K562 (cell line): ENCODE data around the gene RFPL2. TPM values are rescaled to one million over a fixed set of nuclear protein-coding genes. Genes with fewer than 3 reads are reported as not detected.

Experiments
- ATAC-seq: fragments of 200-7000 bp; cut with Tn5 transposase; 3 replicates; pipeline ENCODE4 v1.9.1; 2020; ENCODE audit warnings: moderate library complexity
- BruUV-seq: library from RNA; stranded (reverse); fragments of 400-500 nt; replicated peaks from 2 replicates; lab custom pipeline; 2021; lab: Mats Ljungman, UMichigan
- CTCF ChIA-PET: fragments of 300-600 bp; formaldehyde crosslinking; extraction: SDS; loops from one replicate; lab custom pipeline; 2021; ENCODE audit warnings: low intra/inter-chr PET ratio; lab: Yijun Ruan, JAX
- POLR2A ChIA-PET: fragments of 300-600, 350-650 bp; sonication (Branson Sonifier 250); formaldehyde crosslinking; extraction: SDS; loops from one replicate; lab custom pipeline; 2021; ENCODE audit warnings: antibody characterized with exemption, inconsistent platforms; lab: Yijun Ruan, JAX
- DNase-seq, 4 experiments: peaks; one replicate each; pipeline versions ENCODE4 v3.0.0 to v3.0.0-alpha.2; 2011 to 2018; ENCODE audit warnings: low spot score in 3 of 4, mixed read lengths in 3 of 4; ENCODE audit errors: extremely low read depth in 1 of 4
- FAIRE-seq: peaks from 2 replicates; lab custom pipeline; 2011; peaks lifted over from hg19 to GRCh38; lab: Jason Lieb, UNC
- H2AFZ ChIP-seq: 2 replicates; pipeline ENCODE4 v1.6.0; 2011; ENCODE audit warnings: low read depth, low read length, control low read depth, inconsistent platforms
- H3K27ac ChIP-seq: fragments of 200-600 bp; 3 replicates; pipeline ENCODE4 v1.8.0; 2011; ENCODE audit warnings: low read depth, mild to moderate bottlenecking, control low read depth, inconsistent platforms, low read length, moderate library complexity, mixed read lengths; ENCODE audit errors: extremely low read depth
- H3K27me3 ChIP-seq, 2 experiments: fragments of 300-600 bp in 1 of 2; 2 replicates in 1 of 2; 3 replicates in 1 of 2; pipeline versions ENCODE4 v1.6.0 to v1.8.0; 2011; ENCODE audit warnings: inconsistent platforms in 2 of 2, low read length in 2 of 2, mild to moderate bottlenecking in 1 of 2, mixed read lengths in 1 of 2, moderate library complexity in 1 of 2; ENCODE audit not compliant: control insufficient read depth in 2 of 2, insufficient read depth in 2 of 2
- H3K36me3 ChIP-seq: fragments of 300-600 bp; 3 replicates; pipeline ENCODE4 v1.8.0; 2011; ENCODE audit warnings: mild to moderate bottlenecking, low read length, inconsistent platforms; ENCODE audit not compliant: control insufficient read depth, insufficient read depth
- H3K4me1 ChIP-seq, 2 experiments: fragments of 200-600 bp in 1 of 2; replicated peaks in 1 of 2; 2 replicates in 1 of 2; 3 replicates in 1 of 2; pipeline versions ENCODE4 v1.5.1 to v1.8.0; 2011; ENCODE audit warnings: inconsistent platforms in 2 of 2, low read length in 2 of 2, mild to moderate bottlenecking in 1 of 2, mixed read lengths in 1 of 2, moderate library complexity in 1 of 2; ENCODE audit not compliant: control insufficient read depth in 2 of 2, insufficient read depth in 2 of 2
- H3K4me2 ChIP-seq: 2 replicates; pipeline ENCODE4 v1.6.1; 2011; ENCODE audit warnings: low read length, control low read depth, inconsistent platforms, mixed read lengths; ENCODE audit not compliant: insufficient read depth
- H3K4me3 ChIP-seq: fragments of 200-600 bp; sonication (generic), shearing (Covaris generic); 2 replicates; pipeline ENCODE4 v1.5.1; 2016; ENCODE audit warnings: control low read depth, inconsistent platforms
- H3K79me2 ChIP-seq: fragments of 200-600 bp; 3 replicates; pipeline ENCODE4 v1.8.0; 2011; ENCODE audit warnings: low read length, inconsistent platforms; ENCODE audit not compliant: control insufficient read depth, insufficient read depth
- H3K9ac ChIP-seq, 2 experiments: 2 replicates each; pipeline versions ENCODE4 v1.6.0 to v1.6.1; 2011; ENCODE audit warnings: low read depth in 2 of 2, low read length in 2 of 2, control low read depth in 1 of 2, inconsistent platforms in 1 of 2, mild to moderate bottlenecking in 1 of 2, mixed read lengths in 1 of 2; ENCODE audit not compliant: insufficient read depth in 1 of 2
- H3K9me1 ChIP-seq: one replicate; pipeline ENCODE4 v1.6.0; 2011; ENCODE audit warnings: inconsistent platforms, mild to moderate bottlenecking, low read length, moderate library complexity; ENCODE audit not compliant: control insufficient read depth, insufficient read depth
- H3K9me3 ChIP-seq: replicated peaks from 2 replicates; pipeline ENCODE4 v1.5.1; 2011; ENCODE audit warnings: low read depth, low read length, inconsistent platforms; ENCODE audit not compliant: control insufficient read depth, insufficient read depth
- H4K20me1 ChIP-seq: replicated peaks from 2 replicates; pipeline ENCODE4 v1.6.1; 2011; ENCODE audit warnings: low read length, inconsistent platforms, mixed read lengths; ENCODE audit not compliant: control insufficient read depth, insufficient read depth
- BHLHE40 ChIP-seq: IDR thresholded peaks from 2 replicates; pipeline ENCODE4 v1.6.1; 2011; ENCODE audit warnings: low read length, improper control_type of control experiment
- EP300 ChIP-seq: IDR thresholded peaks from 2 replicates; pipeline ENCODE4 v1.6.1; 2012; ENCODE audit warnings: low read length, improper control_type of control experiment
- FOXK1 ChIP-seq: sonication (generic); formaldehyde crosslinking; IDR thresholded peaks from 2 replicates; pipeline ENCODE4 v1.8.0; 2022; ENCODE audit warnings: missing genetic modification reagents, mild to moderate bottlenecking, borderline replicate concordance
- HOMEZ ChIP-seq: fragments of 250-450 bp; sonication (Bioruptor Pico); IDR thresholded peaks from 2 replicates; pipeline ENCODE4 v1.4.0; 2020; ENCODE audit warnings: mild to moderate bottlenecking, moderate library complexity
- KDM2B ChIP-seq: fragments of 250-450 bp; sonication (Bioruptor Pico); IDR thresholded peaks from 2 replicates; pipeline ENCODE4 v1.8.0; 2021; ENCODE audit warnings: mild to moderate bottlenecking, moderate library complexity
- MTA2 ChIP-seq: fragments of 450-650 bp; IDR thresholded peaks from 2 replicates; pipeline ENCODE4 v1.6.1; 2016; ENCODE audit warnings: low read depth
- NFIX ChIP-seq: fragments of 250-450 bp; sonication (Bioruptor Pico); IDR thresholded peaks from 2 replicates; pipeline ENCODE4 v1.4.0; 2020; ENCODE audit warnings: low read depth, mild to moderate bottlenecking, moderate library complexity
- PURB ChIP-seq: sonication (generic); formaldehyde crosslinking; IDR thresholded peaks from 2 replicates; pipeline ENCODE4 v1.9.0; 2021; ENCODE audit warnings: low read depth, mild to moderate bottlenecking, missing genetic modification reagents
- ZBTB9 ChIP-seq: fragments of 450-650 bp; formaldehyde crosslinking; IDR thresholded peaks from 2 replicates; pipeline ENCODE4 v1.4.0; 2020; ENCODE audit warnings: mild to moderate bottlenecking, moderate library complexity
- ZNF586 ChIP-seq: fragments of 450-650 bp; formaldehyde crosslinking; conservative IDR thresholded peaks from 2 replicates; pipeline ENCODE4 v1.4.0; 2020; ENCODE audit warnings: mild to moderate bottlenecking, moderate library complexity
- ZNF717 ChIP-seq: fragments of 250-450 bp; sonication (Bioruptor Pico); IDR thresholded peaks from 2 replicates; pipeline ENCODE4 v1.5.0; 2021
- WGBS: fragments of 100-300 bp; shearing (Covaris generic); methylation state at CpG from one replicate; pipeline ENCODE4 v1.1.6; 2016; ENCODE audit warnings: low coverage, mixed read lengths; ENCODE audit not compliant: insufficient coverage; ENCODE audit errors: missing lambda C conversion rate; 5-methylcytosine and 5-hydroxymethylcytosine counted together
- in situ Hi-C: fragments of 300-500 bp; cut with MboI; formaldehyde crosslinking; loops from 4 replicates; pipeline ENCODE4 v1.15.0; 2018; ENCODE audit warnings: inconsistent platforms, mixed read lengths
- intact Hi-C: fragments of 100-400 bp; cut with micrococcal nuclease; formaldehyde crosslinking; loops from 2 replicates; pipeline ENCODE4 v1.14.2; 2022
- polyA plus RNA-seq, 8 experiments: library from polyadenylated mRNA; depleted of rRNA in 4 of 8; stranded (reverse) in 5 of 8; unstranded in 3 of 8; fragments of >200 nt; fragmentation: Nextera tagmentation in 2 of 8; fragmentation: Illumina TruSeq in 1 of 8; extraction: Ambion mirVana in 2 of 8; extraction: Trizol in 1 of 8; gene quantifications; 2 replicates each; pipeline versions ENCODE4 v1.2.1 to v1.2.3, GENCODE V29; 2011 to 2014; ENCODE audit warnings: inconsistent platforms in 1 of 8, missing spikeins in 1 of 8
- total RNA-seq, 7 experiments: library from RNA; depleted of rRNA in 6 of 7; stranded (reverse); fragments of >200 nt in 6 of 7; fragmentation: Illumina TruSeq in 2 of 7; extraction: Trizol in 2 of 7; gene quantifications; 2 replicates each; pipeline versions ENCODE4 v1.2.1 to v1.2.3, GENCODE V29; 2011 to 2021; ENCODE audit warnings: low replicate concordance in 1 of 7
- TF ChIP-seq, protein P1 (sequence below): fragments of 250-450 bp; sonication (Bioruptor Pico); IDR thresholded peaks from 2 replicates; pipeline ENCODE4 v1.8.0; 2022; ENCODE audit warnings: inconsistent platforms, mild to moderate bottlenecking, moderate library complexity, borderline replicate concordance

Gene RFPL2
- total and polyA plus RNA-seq, 9 of the 15 experiments (the other 6 are each of a cell fraction or from before 2014, with no cell fraction given): not detected

DNA sequence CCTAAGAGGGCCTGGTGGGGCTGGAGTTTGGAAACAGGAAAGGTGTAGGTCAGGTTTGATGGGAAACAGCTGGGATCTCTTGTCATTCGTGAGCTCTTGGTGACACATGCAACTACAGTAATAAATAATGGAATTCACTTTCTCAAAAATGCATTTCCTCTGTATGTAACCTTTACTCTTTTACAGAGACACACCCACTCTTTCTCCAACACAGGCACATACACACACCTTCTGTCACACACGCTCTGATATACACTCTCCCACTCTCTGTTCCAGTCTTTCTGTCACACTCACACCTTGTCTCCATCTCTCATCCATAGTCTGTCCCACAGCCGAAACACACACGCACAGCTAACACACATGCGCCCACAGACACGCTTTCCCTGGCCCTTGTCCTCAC lies 39.2 kb downstream of the RFPL2 start:
- no peak overlapping the region for H3K4me3 ChIP-seq
- FAIRE-seq (no peak), DNase-seq (no peak), ATAC-seq (no peak)
- no peak overlapping the region for H3K4me2 ChIP-seq
- no peaks in the 10 kb centered on the region for H3K79me2 ChIP-seq
- BruUV-seq: no TSS peak
- no peak overlapping the region for H3K9ac ChIP-seq
- no peaks in the 10 kb centered on the region for H3K36me3 ChIP-seq
- ChIA-PET POLR2A (interaction anchor here (0.8 to 0.9 kb wide), 2 partner anchors 9 to 318 kb away, joined by 3 to 5 read pairs; no protein-coding TSS in a partner anchor), CTCF (no interaction called here)
- in situ Hi-C loops (no loop called here), intact Hi-C loops (no loop called here)
- no peaks in the 10 kb centered on the region for H3K9me1 ChIP-seq
- no peak overlapping the region for H3K27ac ChIP-seq
- no peaks in the 10 kb centered on the region for H3K9me3 ChIP-seq
- no peaks in the 10 kb centered on the region for H4K20me1 ChIP-seq
- no peak overlapping the region for H2AFZ ChIP-seq
- no peaks in the 10 kb centered on the region for H3K4me1 ChIP-seq
- TF ChIP-seq, protein P1, sequence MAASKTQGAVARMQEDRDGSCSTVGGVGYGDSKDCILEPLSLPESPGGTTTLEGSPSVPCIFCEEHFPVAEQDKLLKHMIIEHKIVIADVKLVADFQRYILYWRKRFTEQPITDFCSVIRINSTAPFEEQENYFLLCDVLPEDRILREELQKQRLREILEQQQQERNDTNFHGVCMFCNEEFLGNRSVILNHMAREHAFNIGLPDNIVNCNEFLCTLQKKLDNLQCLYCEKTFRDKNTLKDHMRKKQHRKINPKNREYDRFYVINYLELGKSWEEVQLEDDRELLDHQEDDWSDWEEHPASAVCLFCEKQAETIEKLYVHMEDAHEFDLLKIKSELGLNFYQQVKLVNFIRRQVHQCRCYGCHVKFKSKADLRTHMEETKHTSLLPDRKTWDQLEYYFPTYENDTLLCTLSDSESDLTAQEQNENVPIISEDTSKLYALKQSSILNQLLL (CRISPR knock-in tag): no peak
- TF ChIP-seq MTA2: no peak
- TF ChIP-seq NFIX (CRISPR knock-in tag): no peak
- no peak for TF ChIP-seq PURB (CRISPR knock-in tag)
- TF ChIP-seq KDM2B (CRISPR knock-in tag): no peak
- no peak for TF ChIP-seq BHLHE40
- no peak for TF ChIP-seq ZNF717 (CRISPR knock-in tag)
- TF ChIP-seq EP300: no peak
- no peak for TF ChIP-seq FOXK1
- TF ChIP-seq ZBTB9 (CRISPR knock-in tag): no peak
- no peak for TF ChIP-seq ZNF586
- no peak for TF ChIP-seq HOMEZ
- WGBS: 4% methylated on average over 4 of the region's 6 CpGs
- no peaks in the 10 kb centered on the region; a peak in 1 of 5 replicates for H3K27me3 ChIP-seq
